ENCODE data around the gene WFDC11. TPM values are rescaled to one million over a fixed set of nuclear protein-coding genes. Genes with fewer than 3 reads are reported as not detected.
"Not testable (repeated sequence)": the region's sequence is repeated elsewhere in the genome, so short reads cannot be mapped to it uniquely, and the experiment has no call there.

The WFDC11 gene
- total RNA-seq (2021), result not detected in 2 replicates
- long read RNA-seq, result 0 reads

GRCh38 chr20:45670139-45670538 is at the start of gene WFDC11:
WFDC11 (minus strand) TSS chr20:45670239; CDS start chr20:45650600, 19,639 bp downstream.
- H3K79me1 ChIP-seq (ENCODE audit: insufficient read depth, low read depth, low read length, poor library complexity, severe bottlenecking), result no peaks in the 10 kb centered on the region
- no peaks in the 10 kb centered on the region for H3K23me2 ChIP-seq (ENCODE audit: insufficient read length, low read depth, low read length, poor library complexity, severe bottlenecking)
- H3T11ph ChIP-seq (ENCODE audit: low read length), result no peak within 1 kb of the TSS
- H3K79me2 ChIP-seq (ENCODE audit: insufficient read depth, low read length), result no peaks in the 10 kb centered on the region
- no peaks in the 10 kb centered on the region for H4K20me1 ChIP-seq (ENCODE audit: control insufficient read depth, insufficient read depth, insufficient read length)
- no peak within 1 kb of the TSS for H3K27ac ChIP-seq (ENCODE audit: insufficient read length, low read depth, low read length)
- H3K27me3 ChIP-seq (ENCODE audit: insufficient read depth, low read length), result no peaks in the 10 kb centered on the region
- no peak within 1 kb of the TSS for H2BK20ac ChIP-seq (ENCODE audit: low read depth, low read length, poor library complexity, severe bottlenecking)
- H3K9ac ChIP-seq (ENCODE audit: extremely low read depth, insufficient read length, low read length), result no peak within 1 kb of the TSS
- no CpG with 5 or more reads among the region's 1 CpG for WGBS (ENCODE audit: extremely low coverage, insufficient read length, low lambda C conversion rate)
- TF ChIP-seq CTCF (conservative IDR thresholded peaks at IDR 0.05), result no peak
- H3K4me1 ChIP-seq (ENCODE audit: insufficient read depth, low read length), result peaks cover 3% of the 10 kb centered on the region; the same call in 1 of the 2 replicates
- H3K4me1 Mint-ChIP-seq, result peaks cover 0 to 2% of the 10 kb centered on the region in 2 experiments; a peak in 1 of 4 replicates
- no peak within 1 kb of the TSS for H2AFZ ChIP-seq (ENCODE audit: low read length)
- H3K4me3 Mint-ChIP-seq, result no peak within 1 kb of the TSS
- H3K9me3 ChIP-seq (ENCODE audit: control insufficient read depth, low read depth, low read length), result no peaks in the 10 kb centered on the region
- no peak within 1 kb of the TSS for H3K18ac ChIP-seq (ENCODE audit: insufficient read length, low read depth, low read length)
- H3K4me2 ChIP-seq (ENCODE audit: insufficient read depth, insufficient read length, low read length), result no peak within 1 kb of the TSS
- H3K27ac Mint-ChIP-seq, result no peak within 1 kb of the TSS
- H3K36me3 Mint-ChIP-seq (ENCODE audit: insufficient read depth in 1 of 3, low read depth in 3 of 3), result peaks cover 0 to 3% (median 0%) of the 10 kb centered on the region in 3 experiments; a peak in 2 of 7 replicates
- no peak within 1 kb of the TSS for H3K4ac ChIP-seq (ENCODE audit: low read depth, low read length)
- no peak within 1 kb of the TSS for H3K14ac ChIP-seq (ENCODE audit: insufficient read depth, low read length)
- no peak for DNase-seq
- H2AK5ac ChIP-seq (ENCODE audit: insufficient read length, low read length), result no peak within 1 kb of the TSS
- no peak within 1 kb of the TSS for H4K91ac ChIP-seq (ENCODE audit: insufficient read length, low read depth, low read length)
- H3K27me3 Mint-ChIP-seq (ENCODE audit: low read depth), result no peaks in the 10 kb centered on the region; the same call in none of the 2 replicates
- H2BK15ac ChIP-seq (ENCODE audit: low read depth, low read length), result no peak within 1 kb of the TSS
- H3K9me3 Mint-ChIP-seq, result peaks cover 3 to 5% of the 10 kb centered on the region in 2 experiments; a peak in 4 of 5 replicates
- no peak within 1 kb of the TSS for H2BK12ac ChIP-seq (ENCODE audit: insufficient read length, low read depth, low read length)
- no peak within 1 kb of the TSS for H4K8ac ChIP-seq (replicated peaks; ENCODE audit: insufficient read length, low read depth, low read length)
- H3K56ac ChIP-seq (ENCODE audit: insufficient read length, low read depth, low read length), result no peak within 1 kb of the TSS
- H2BK120ac ChIP-seq (ENCODE audit: low read depth, low read length, poor library complexity, severe bottlenecking), result no peak within 1 kb of the TSS
- no peak within 1 kb of the TSS for H4K5ac ChIP-seq (ENCODE audit: insufficient read length, low read depth, low read length)
- no peak within 1 kb of the TSS for H3K23ac ChIP-seq (ENCODE audit: insufficient read length, low read depth, low read length)
- H2BK5ac ChIP-seq (ENCODE audit: insufficient read length, low read length), result no peak within 1 kb of the TSS

GRCh38 chr20:45716141-45716688 is 46.2 kb upstream of the WFDC11 start:
- H3K18ac ChIP-seq (ENCODE audit: insufficient read length, low read depth, low read length); H2BK12ac ChIP-seq (ENCODE audit: insufficient read length, low read depth, low read length); H3K14ac ChIP-seq (ENCODE audit: insufficient read depth, low read length); H2AFZ ChIP-seq (ENCODE audit: low read length); H3K27me3 ChIP-seq (ENCODE audit: insufficient read depth, low read length); H3K23me2 ChIP-seq (ENCODE audit: insufficient read length, low read depth, low read length, poor library complexity, severe bottlenecking); H4K20me1 ChIP-seq (ENCODE audit: control insufficient read depth, insufficient read depth, insufficient read length); H4K8ac ChIP-seq (replicated peaks; ENCODE audit: insufficient read length, low read depth, low read length); H3K4me1 ChIP-seq (ENCODE audit: insufficient read depth, low read length); H3K79me1 ChIP-seq (ENCODE audit: insufficient read depth, low read depth, low read length, poor library complexity, severe bottlenecking); H3K27ac Mint-ChIP-seq; H4K91ac ChIP-seq (ENCODE audit: insufficient read length, low read depth, low read length); H3K27ac ChIP-seq (ENCODE audit: insufficient read length, low read depth, low read length); H3K79me2 ChIP-seq (ENCODE audit: insufficient read depth, low read length); DNase-seq; H4K5ac ChIP-seq (ENCODE audit: insufficient read length, low read depth, low read length); H3K4me3 Mint-ChIP-seq; H2BK15ac ChIP-seq (ENCODE audit: low read depth, low read length); H2AK5ac ChIP-seq (ENCODE audit: insufficient read length, low read length); H2BK5ac ChIP-seq (ENCODE audit: insufficient read length, low read length); H3T11ph ChIP-seq (ENCODE audit: low read length); H3K23ac ChIP-seq (ENCODE audit: insufficient read length, low read depth, low read length); H3K4me2 ChIP-seq (ENCODE audit: insufficient read depth, insufficient read length, low read length); H3K4me1 Mint-ChIP-seq; H3K27me3 Mint-ChIP-seq (ENCODE audit: low read depth); H3K4ac ChIP-seq (ENCODE audit: low read depth, low read length); H2BK20ac ChIP-seq (ENCODE audit: low read depth, low read length, poor library complexity, severe bottlenecking); H2BK120ac ChIP-seq (ENCODE audit: low read depth, low read length, poor library complexity, severe bottlenecking); H3K56ac ChIP-seq (ENCODE audit: insufficient read length, low read depth, low read length); H3K9me3 ChIP-seq (ENCODE audit: control insufficient read depth, low read depth, low read length); H3K9ac ChIP-seq (ENCODE audit: extremely low read depth, insufficient read length, low read length); H3K36me3 Mint-ChIP-seq (ENCODE audit: insufficient read depth in 1 of 3, low read depth in 3 of 3): not testable (repeated sequence)
- H3K9me3 Mint-ChIP-seq, result peaks cover 5 to 30% of the 10 kb centered on the region in 2 experiments; a peak in 4 of 5 replicates

Measured in H9 (cell line).